ENCODE results near the gene DISC1.
"Not testable (repeated sequence)": the region's sequence is repeated elsewhere in the genome, so short reads cannot be mapped to it uniquely, and the experiment has no call there.

Gene DISC1

DNA sequence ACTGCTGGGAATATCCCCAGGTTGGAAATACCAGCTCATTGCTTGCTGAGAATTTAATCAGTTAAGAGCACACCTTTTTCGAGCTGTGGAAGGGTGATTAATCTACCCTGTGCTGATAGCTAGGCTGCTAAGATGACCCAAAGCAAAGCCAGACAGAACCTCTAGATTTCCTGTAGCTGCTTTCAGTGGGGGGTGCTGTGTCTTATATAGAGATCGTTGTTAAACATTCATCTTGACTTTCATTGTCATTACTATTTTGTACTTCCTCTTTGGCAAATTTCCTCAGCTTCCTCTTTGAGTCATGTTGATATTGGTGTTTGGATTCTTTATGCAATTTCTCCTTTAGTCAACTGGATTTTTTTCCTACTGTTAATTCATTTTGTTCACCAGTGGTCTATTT, 155.3 kb downstream of the DISC1 start:
- no peak for DNase-seq

DNA sequence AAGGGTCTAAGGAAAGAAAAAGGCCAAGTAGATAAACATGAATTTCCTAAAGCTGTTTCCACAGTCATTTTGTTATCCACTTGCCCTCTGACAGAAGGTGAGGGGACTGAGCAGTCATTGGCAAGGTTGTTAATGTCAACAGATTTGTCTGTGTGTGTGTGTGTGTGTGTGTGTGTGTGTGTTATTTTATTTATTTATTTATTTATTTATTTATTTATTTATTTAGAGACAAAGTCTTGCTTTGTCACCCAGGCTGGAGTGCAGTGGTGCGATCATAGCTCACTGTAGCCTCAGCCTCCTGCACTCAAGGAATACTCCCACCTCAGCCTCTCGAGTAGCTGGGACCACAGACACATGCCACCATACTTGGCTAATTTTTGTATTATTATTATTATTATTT, 158.5 kb downstream of the DISC1 start:
- not testable (repeated sequence) for DNase-seq

DNA sequence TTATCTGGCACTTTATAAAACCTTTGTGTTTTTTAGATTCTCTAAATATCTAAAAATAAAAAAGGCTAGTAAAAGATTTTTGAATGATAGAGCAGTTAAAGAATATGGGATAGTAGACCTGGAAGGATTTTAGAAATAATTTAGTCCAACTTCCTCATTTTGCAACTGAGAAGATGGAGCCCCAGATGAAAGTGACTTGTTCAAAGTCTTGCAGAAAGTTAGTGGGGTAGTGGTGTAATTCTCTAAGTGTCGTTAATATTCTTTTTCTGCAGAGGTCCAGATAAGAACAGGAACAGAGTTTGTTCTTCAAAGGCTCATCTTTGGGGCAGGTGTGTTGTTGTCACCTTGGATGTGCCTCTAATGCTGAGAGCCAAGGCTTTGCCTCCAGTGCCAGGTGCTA, 159.5 kb downstream of the DISC1 start:
- DNase-seq = no peak

DNA sequence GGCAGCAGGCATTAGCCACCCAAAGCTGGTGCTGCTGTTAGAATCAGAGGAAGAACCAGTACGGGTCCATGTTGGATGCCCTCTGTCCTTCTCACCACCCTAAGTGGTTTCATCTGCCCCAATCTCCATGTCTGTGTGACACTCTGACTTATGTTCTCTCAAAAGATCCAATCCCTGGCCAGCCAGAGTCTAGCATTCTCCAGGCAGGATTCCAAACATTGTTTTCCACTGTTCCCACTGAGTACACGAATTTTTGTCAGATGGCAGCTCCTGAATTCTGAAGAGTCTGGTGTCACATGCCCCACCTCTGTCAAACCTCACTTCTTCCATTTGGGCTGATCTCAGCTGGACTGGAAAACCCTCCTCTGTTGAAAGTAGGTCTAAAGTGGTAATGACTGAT, 166.0 kb downstream of the DISC1 start:
- DNase-seq = no peak

DNA sequence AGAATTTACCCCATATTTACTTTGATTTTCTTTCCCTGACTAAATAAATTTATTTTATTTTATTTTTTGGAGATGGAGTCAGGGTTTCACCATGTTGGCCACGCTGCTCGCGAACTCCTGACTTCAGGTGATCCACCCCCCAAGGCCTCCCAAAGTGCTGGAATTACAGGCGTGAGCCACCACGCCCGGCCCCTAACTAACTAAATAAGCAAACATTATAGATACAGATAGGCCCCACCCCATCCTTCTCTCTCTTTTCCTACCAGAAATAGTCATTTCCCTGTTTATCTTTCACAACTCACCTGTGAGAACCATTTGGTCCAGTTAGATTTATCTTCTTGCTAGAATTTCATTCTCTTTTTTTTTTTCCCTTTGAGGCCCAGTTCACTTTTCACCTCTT, 167.3 kb downstream of the DISC1 start:
- DNase-seq = no peak

DNA sequence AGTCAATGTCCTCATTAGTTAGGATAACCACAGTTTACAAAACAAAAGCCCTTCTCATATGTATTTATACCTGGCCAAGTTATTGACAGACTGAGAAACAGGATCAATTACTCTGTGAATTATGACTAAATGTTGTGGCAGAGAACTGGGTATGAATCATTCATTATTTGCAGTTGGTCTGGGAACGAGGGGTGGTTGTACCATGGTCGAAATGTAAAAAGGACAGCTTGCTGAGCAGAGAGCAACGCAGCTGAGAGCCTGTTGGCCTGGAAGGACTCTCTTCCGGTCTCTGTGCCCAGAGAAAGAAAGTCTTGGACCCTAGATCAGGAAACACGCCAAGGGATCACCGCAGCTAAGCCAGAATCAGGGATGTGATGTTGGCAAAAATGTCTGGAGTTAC, 169.6 kb downstream of the DISC1 start:
- DNase-seq = no peak

DNA sequence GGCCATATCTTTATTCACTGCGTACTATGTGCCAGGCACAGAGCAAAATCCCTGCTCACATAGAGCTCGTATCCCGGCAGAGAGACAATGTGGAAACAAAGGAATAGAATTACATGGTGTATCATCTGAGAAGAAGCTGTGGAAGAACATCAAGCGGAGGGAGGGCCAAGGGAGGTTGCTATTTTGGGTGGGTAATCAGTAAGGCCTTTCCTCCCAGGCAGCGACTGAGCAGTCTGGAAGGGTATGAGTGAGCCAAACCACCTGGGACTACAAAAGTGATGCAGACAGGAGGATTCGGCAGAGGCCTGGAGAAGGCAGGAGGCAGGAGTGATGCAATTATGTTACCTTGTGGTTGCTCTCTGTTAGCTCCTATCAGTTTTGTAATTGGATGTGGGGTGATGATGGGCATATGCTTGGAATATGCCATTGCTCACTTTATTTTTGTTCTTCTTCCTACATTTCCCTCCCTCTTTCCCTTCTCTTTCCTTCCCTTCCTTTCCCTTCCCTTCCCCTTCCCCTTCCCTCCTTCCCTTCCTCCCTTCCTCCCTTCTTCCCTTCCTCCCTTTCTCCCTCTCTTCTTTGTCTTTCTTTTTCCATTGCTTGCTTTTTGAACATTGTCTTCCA, 172.9 kb downstream of the DISC1 start:
- no peak for DNase-seq

DNA sequence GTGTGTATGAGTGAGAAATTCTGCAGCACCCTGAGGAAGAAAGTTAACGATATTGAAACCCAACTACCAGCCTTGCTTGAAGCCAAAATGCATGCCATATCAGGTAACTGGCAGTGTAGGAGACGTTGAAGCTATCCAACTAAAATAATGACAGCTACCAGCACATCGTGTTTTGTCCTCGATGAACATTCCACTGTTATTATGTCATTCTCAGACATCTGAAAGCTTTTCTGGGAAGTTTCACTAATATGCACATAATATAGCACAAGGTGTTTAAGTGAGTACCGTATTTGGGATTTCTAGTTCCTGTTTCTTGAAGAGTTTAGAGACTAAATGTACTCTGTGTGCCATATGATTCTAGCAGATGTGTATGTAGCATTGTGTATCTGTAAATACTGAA, 173.5 kb downstream of the DISC1 start:
- peak; percentile 34 for DNase-seq

DNA sequence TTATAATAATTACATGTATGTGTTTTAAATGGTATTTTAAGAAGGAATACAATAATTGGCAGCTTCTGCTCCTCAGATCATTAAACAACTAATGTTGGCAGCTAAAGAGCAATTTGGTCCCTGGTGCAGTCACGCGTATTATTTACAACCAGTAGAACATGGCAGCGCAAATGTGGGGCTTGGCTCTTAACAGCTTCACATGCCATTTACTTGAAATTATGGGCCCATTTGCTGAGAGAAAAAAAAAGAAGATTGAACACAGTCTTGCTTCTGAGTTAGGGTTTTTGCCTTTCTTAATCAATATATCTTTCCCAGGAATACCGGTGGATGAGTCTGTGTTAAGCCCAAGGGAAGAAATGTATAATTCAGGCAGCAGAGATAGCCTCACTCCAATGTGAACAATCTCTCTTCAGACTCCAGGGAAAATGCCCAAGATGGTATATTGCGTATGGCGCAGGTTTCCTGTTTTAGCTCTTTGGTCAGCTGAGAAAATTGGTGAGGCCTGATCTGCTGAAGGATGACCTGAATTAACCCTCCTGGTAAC, 174.5 kb downstream of the DISC1 start:
- DNase-seq = no peak

DNA sequence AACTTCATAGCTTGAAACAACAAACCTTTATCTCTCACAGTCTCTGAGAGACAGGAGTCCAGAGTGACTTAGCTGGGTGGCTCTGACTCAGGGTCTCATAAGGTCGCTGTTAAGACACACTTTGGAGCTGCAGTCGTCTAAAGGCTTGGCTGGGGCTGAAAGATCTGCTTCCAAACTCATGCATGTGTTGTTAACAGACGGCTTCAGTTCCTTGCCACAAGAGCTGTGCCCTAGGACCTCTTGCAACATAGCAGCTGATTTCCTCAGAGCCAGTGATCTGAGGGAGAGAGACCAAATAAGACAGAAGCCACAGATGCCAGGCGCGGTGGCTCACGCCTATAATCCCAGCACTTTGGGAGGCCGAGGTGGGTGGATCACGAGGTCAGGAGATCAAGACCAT, 176.8 kb downstream of the DISC1 start:
- no peak for DNase-seq

DNA sequence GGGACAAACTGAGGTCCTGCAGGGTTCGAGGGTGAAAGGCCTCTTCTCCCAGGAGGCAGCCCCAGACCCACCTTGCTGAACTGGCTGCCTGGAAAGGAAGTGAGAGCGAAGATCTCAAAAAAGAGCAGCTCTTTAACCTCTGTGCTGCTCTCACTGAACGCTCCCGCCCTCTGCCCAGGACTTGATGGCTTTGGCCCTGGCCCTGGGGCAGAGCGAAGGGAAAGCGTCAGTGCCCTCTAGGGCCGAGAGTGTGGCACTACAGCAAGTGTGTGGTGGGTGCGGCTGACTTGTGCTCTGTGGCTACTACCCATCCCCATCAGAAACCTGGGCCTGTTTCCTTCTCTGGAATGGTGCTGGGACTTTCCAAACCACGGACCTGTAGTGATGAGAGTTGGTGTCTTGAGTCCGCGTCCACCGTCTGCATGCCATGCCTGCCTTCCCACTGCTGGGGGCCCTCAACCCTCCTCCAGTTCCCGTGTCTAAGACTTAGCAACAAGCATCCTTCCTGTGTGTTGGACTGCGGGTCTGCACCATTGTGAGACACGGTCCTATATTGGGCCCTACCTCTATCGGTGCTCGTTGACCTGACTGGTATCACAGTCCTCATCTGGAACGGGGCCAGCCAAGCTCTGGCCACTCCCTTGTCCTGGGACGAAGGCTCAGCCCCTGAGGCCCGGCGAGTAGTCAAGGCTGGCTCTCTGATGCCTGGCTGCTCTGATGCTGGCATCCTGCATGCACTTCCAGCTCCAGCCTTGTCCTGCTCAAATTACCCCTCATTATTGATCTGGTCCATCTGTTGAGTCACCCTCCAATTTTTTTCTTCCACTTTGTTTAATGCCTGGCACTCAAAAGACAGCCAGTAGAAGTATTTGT, 180.3 kb downstream of the DISC1 start:
- DNase-seq = peak; percentile 35

DNA sequence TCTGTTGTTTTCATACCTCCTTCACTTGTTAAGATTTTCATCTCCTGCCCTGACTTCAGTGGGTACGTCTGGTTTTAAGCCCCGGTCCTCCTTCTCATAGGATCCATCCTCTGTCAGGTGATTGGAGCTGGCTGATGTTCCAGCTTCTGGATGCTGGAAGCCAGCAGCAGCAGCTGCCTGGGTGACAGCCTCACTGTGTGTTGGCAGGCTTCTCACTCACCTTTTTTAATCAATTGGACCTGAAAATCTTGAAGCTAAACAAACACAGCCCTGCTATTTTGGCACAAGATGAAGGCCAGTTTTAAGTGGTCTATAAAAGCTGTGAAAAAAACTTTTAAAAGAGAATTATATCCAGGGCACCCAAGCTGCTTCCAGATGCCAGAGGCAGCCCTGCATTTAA, 181.0 kb downstream of the DISC1 start:
- no peak for DNase-seq

DNA sequence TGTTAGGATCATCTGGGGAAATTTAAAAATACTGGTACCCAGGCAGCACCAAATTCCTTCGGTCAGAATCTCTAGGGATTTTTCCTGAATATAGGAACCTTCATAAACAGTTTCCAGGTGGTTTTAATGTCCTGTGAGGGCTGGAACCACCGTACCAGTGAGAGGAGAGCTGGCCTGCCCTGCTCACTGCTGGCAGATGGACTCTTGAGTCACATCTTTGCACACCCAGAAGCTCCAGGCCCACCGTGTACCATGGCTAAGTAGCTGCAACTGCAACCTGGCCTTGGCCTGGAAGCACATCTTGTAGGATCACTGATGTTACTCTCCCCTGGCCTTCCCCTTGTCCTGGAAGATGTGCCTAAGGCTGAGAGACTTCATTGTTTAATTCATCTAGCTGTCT, 181.5 kb downstream of the DISC1 start:
- no peak for DNase-seq

DNA sequence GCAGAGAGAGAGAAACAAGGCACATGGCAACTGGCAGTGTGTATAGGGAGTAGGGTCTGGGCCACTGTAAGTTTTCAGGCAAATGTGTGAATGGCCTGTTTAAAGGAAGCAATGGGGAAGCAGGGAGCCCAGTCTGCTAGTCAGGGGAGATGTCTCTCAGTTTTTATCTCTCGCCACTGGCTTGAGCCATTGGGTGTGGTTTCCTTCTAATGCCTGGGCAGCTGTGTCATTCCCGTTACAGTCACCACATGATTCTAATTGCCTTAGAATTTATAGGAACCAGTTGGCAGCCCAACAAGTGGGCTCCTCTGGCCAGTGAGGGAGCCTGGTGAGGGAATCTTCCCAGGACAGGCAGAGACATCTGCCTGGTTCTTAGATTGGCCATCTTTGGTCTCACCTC, 182.4 kb downstream of the DISC1 start:
- peak; percentile 69 for DNase-seq

DNA sequence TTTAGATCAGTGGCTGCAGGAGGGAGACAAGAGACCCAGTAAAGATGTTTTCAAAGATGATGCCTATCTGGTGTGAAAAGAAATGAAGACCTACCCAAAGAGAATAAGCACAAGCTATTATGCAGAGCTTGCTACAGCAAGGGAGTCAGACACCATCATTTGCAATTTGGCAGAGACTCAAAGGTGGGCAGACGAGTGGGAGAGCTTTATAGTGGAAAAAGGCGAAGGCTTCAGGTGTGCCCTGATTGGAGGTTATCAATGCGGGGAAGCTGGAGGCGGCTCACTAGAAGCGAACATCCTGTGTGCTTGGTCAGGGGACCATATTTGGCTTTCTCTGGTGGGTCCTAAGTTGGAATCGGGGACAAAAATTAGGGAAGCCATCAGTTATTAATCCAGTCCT, 183.8 kb downstream of the DISC1 start:
- no peak for DNase-seq

DNA sequence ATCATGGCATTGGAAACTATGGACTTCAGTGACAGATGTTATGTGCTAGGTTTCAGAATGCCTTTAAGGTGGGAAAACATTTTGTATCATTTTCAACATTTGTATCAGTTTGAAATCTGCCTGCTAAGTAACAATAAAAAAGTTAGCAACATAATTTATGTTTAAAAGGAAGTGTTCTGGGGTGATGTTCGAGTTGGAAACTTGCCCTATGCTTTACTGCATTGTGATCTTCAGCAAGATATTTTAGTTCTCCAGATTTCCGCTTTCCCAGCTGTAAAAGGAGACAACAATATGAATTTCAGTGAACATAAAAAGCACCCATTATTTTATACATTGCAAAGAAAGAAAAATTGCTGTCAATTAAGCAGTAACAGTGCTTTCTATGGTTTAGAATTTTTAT, 187.4 kb downstream of the DISC1 start:
- peak; percentile 41 for DNase-seq

DNA sequence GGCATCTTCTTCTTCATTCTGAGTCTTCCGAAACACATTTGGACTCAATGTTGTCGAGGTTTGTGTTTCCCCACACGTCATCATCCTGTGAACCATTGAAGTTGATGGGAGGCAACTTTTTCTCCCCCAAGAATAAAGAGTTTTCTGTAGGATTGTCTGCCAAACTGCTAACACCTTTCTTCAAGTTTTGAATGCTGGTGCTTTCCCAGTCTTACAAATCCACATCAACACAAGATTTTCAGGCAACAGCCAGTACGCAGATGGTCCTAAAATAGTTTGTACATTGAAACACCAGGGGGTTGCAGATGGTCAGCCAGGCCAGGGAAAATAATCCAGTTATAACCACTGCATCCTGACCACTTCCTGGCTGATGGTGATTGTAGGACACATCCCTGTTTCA, 187.9 kb downstream of the DISC1 start:
- no peak for DNase-seq

DNA sequence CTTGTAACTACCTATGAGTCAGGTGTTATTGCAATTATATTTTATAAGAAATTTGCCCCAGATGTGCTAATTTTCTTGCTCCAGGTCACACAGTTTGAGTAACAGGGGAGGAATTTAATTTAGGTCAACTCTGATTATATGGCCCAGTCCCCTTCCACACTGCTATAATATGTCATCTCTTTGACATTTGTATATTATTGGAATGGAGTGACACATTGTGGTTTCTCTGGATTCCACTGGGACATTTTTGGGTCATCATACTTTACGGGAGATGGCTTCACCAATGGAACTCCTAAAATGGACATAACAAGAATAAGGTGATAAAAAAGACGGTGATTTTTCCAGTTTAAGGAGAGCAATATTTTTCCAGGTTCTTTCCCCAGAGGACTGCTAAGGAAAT, 191.2 kb downstream of the DISC1 start:
- DNase-seq = peak; percentile 56

DNA sequence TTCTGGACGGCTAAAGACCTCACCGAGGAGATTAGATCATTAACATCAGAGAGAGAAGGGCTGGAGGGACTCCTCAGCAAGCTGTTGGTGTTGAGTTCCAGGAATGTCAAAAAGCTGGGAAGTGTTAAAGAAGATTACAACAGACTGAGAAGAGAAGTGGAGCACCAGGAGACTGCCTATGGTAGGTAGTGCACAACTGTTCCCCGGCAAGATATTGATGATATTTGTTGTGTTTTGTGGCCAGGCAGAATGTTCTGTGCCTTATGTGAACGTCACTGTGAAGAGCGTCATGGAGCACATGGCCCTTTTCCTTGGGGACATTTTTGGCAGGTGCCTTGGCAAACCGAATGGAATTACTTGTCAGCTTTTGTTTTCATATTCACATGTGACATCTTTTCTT, 191.7 kb downstream of the DISC1 start:
- DNase-seq = peak; percentile 40

DNA sequence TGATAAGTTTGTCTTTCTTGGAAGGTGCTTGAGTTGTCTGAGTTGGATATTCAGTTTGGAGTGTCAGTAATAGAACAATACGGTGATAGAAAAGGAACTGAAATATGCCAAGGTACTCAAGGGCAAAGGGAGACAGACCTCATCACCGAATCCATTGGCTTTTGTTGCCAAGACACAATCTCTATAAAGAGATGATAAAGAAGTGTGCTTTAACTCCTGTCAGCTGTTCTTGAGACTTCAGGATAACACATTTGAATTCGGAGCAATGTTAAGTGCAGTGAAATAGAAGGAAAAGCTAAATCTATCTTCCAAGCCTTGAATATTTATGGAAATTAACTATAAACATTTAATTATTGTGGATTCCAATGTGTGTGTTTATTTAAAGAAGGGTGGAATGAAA, 194.7 kb downstream of the DISC1 start:
- no peak for DNase-seq

DNA sequence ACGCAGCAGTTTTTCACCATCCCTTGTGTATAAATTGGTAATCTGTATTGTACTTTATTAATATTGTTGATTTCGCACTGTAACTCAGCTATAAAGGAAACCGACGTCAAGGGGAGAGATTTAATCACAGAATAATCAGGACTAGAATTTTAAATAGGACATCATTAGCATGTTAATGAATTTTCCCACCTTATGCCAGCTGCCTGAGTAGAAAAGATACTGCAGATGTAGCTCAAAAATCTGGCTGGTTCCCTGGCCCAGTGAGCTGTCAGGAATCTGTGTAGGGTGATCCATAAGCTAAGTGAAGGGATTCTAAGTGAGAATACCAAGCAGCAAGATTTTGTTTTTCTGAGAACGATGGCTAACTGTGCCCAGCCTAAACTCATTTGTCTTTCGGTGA, 195.5 kb downstream of the DISC1 start:
- no peak for DNase-seq

DNA sequence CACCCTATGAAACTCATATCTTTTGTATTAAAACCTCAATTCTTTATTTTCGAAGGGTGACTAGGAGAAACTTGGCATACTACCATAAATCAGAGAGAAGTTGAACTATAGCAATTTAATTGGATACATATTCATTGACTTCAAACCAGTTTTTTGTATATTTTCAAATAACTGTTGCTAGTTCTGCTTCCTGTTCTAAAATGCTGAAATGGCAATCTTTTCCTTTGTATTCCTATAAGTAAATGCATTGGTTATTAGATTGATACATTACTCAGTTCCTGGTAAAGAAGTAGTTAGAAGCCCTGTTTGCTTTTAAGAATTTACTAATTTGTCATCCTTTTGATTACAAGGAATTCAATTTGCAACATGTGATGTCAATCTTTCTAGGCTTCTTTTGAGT, 200.0 kb downstream of the DISC1 start:
- no peak for DNase-seq

DNA sequence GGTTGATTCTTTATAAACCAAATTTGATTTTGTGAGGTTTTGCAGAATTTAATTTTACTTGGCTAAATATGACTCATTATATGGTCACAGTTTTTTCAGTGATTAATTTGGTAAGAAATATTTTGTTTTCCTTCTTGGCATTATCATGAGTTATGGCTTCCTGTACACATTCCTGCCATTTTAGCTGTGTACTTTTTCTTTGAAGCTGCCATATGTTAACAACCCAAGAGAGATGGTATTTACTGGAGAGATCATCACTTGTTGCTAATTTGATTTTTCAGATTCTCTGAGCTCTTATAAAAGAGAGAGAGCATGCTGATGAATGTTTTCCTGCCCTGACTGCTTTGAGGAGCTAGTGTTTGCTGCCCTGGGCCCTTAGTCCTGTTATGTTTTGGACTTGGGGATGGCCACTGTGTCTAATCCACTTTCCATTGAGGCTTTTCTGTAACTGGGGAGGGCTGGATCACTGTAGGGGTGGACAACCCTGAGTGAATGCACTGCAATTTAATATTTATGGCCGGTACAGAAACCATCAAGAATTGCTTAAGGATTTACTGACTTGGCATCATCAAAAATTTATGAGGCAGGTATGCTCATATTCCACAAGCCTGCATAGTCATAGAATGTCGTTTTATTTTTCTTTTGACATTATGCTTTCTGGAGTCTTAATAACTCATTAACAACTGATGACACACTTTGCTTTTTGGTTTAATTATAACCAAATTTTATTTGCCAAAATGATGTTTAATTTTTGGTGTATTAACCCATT, 200.9 kb downstream of the DISC1 start:
- DNase-seq = peak; percentile 94

All from fibroblast of skin of right quadriceps (primary cell).